Endodermal cell (in vitro differentiated cells): Measurements from ENCODE around the gene SMG7. TPM values are rescaled to one million over a fixed set of nuclear protein-coding genes. Genes with fewer than 3 reads are reported as not detected.
A peak's percentile ranks its signal among the peaks of the same experiment; 100 is the strongest.

Source experiments
- DNase-seq: peaks from one replicate; pipeline ENCODE4 v3.0.0-alpha.2; 2017
- H3K27ac ChIP-seq: 2 replicates; pipeline ENCODE4 v1.5.1; 2013; ENCODE audit warnings: mild to moderate bottlenecking, low read depth, low read length, moderate library complexity
- H3K27me3 ChIP-seq: 2 replicates; pipeline ENCODE4 v1.6.1; 2013; ENCODE audit warnings: mild to moderate bottlenecking, low read length, moderate library complexity; ENCODE audit not compliant: insufficient read depth, control insufficient read depth, poor library complexity, severe bottlenecking
- H3K36me3 ChIP-seq: 2 replicates; pipeline ENCODE4 v1.7.0; 2013; ENCODE audit warnings: mild to moderate bottlenecking, low read length, moderate library complexity; ENCODE audit not compliant: control insufficient read depth, insufficient read depth
- H3K4me1 ChIP-seq: one replicate; pipeline ENCODE4 v1.7.0; 2013; ENCODE audit warnings: low read length; ENCODE audit not compliant: control insufficient read depth, insufficient read depth
- H3K4me3 ChIP-seq: 2 replicates; pipeline ENCODE4 v1.5.1; 2013; ENCODE audit warnings: mild to moderate bottlenecking, low read length, moderate library complexity
- H3K9ac ChIP-seq: 2 replicates; pipeline ENCODE4 v1.6.1; 2013; ENCODE audit warnings: mild to moderate bottlenecking, low read length, moderate library complexity; ENCODE audit not compliant: poor library complexity, severe bottlenecking; ENCODE audit errors: extremely low read depth
- H3K9me3 ChIP-seq: 2 replicates; pipeline ENCODE4 v1.6.1; 2013; ENCODE audit warnings: mild to moderate bottlenecking, low read length, moderate library complexity; ENCODE audit not compliant: control insufficient read depth
- H3K27ac Mint-ChIP-seq: 2 replicates; pipeline ENCODE4 v1.8.0; 2020; ENCODE audit warnings: mixed read lengths
- H3K27me3 Mint-ChIP-seq: 2 replicates; pipeline ENCODE4 v1.8.0; 2021; ENCODE audit warnings: mild to moderate bottlenecking, mixed read lengths; ENCODE audit not compliant: insufficient read depth
- H3K36me3 Mint-ChIP-seq: 2 replicates; pipeline ENCODE4 v1.8.0; 2020; ENCODE audit warnings: low read depth, mixed read lengths
- H3K4me1 Mint-ChIP-seq: 2 replicates; pipeline ENCODE4 v1.8.0; 2020; ENCODE audit warnings: mixed read lengths
- H3K4me3 Mint-ChIP-seq: 2 replicates; pipeline ENCODE4 v1.8.0; 2020; ENCODE audit warnings: mild to moderate bottlenecking, moderate library complexity, mixed read lengths
- H3K9me3 Mint-ChIP-seq: 2 replicates; pipeline ENCODE4 v1.8.0; 2020; ENCODE audit warnings: mild to moderate bottlenecking, mixed read lengths
- WGBS, 2 experiments: methylation state at CpG; one replicate each; pipeline versions ENCODE4 v1.1.5 to v1.1.7; 2013; ENCODE audit warnings: missing lambda C conversion rate in 2 of 2, mixed read lengths in 1 of 2; ENCODE audit not compliant: insufficient coverage in 1 of 2, insufficient read length in 1 of 2; 5-methylcytosine and 5-hydroxymethylcytosine counted together
- total RNA-seq, 2 donors: library from RNA; stranded (reverse); fragmentation: NEBNext Ultra II Directional in 1 of 2; extraction: Animal tissue kit (Norgen Biotek cat#: 25700) in 1 of 2; gene quantifications; 2 replicates in 1 of 2; 3 replicates in 1 of 2; pipeline ENCODE4 v1.2.1, GENCODE V29; 2021
- TF ChIP-seq, protein P1 (sequence below): fragments of 200-600 bp; sonication (generic); conservative IDR thresholded peaks from 2 replicates; pipeline ENCODE4 v1.5.0; 2021; ENCODE audit warnings: antibody characterized with exemption, mild to moderate bottlenecking

SMG7 gene
- total RNA-seq, 2 donors from 2014 or later = 60.5 to 75.9 TPM

DNA sequence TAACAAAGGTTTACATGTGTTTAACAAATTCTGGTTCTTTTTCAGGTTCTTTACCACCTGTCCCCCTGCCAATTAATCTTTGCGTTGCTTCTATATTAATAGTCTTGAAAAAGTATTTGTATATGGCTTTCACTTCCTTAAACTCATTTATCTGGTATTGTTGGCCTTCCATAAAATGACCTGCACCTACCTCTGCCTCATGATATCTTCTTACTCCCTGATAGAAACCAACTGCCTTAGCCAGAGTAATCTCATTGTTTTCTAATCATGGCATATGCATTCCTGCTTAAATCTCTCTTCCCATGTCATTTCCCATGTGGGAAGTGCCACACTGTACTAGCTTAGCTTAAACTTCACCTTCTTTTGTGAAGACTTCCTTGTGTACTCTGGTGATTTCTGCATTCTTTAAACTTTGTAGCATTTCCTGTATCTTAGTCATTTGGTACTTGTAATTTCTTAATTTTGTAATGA lies 8.7 kb downstream of the SMG7 start:
- H3K27me3 ChIP-seq = no peaks in the 10 kb centered on the region
- Mint-ChIP-seq H3K4me3 (no peak overlapping the region), H3K27me3 (no peaks in the 10 kb centered on the region)

DNA sequence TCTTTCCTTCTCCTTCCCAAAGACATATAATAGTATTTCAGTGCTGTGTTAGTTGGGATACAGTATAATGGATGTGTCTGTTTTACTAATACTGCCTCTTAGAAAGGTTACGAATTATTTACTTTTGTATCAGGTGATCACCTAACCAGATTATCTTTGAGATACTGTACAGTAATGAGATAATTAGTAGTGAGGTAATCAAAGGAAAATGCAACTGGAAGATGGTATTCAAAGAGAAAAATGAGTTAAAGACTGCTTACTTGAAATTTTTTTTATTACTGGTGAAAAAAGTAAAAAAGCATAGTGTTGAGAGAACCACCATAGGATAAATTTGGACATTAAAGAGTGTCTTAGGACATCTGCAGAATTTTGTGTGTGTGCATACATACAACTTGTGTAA lies 10.9 kb downstream of the SMG7 start:
- Mint-ChIP-seq H3K27ac (no peak overlapping the region), H3K27me3 (no peaks in the 10 kb centered on the region), H3K9me3 (no peaks in the 10 kb centered on the region), H3K36me3 (peaks cover 12% of the 10 kb centered on the region), H3K4me3 (no peak overlapping the region), H3K4me1 (peaks cover 60% of the 10 kb centered on the region)
- H3K9me3 ChIP-seq = no peaks in the 10 kb centered on the region
- H3K27me3 ChIP-seq = no peaks in the 10 kb centered on the region
- H3K4me1 ChIP-seq = peaks cover 27% of the 10 kb centered on the region
- no peak overlapping the region for H3K9ac ChIP-seq
- no peak for DNase-seq
- H3K4me3 ChIP-seq = peak overlapping the region; percentile 54
- WGBS, 2 experiments = 100% methylated on average over 1 of the region's 1 CpG; no CpG with 5 or more reads in 1 of the 2 experiments
- H3K27ac ChIP-seq = no peak overlapping the region
- TF ChIP-seq, protein P1, sequence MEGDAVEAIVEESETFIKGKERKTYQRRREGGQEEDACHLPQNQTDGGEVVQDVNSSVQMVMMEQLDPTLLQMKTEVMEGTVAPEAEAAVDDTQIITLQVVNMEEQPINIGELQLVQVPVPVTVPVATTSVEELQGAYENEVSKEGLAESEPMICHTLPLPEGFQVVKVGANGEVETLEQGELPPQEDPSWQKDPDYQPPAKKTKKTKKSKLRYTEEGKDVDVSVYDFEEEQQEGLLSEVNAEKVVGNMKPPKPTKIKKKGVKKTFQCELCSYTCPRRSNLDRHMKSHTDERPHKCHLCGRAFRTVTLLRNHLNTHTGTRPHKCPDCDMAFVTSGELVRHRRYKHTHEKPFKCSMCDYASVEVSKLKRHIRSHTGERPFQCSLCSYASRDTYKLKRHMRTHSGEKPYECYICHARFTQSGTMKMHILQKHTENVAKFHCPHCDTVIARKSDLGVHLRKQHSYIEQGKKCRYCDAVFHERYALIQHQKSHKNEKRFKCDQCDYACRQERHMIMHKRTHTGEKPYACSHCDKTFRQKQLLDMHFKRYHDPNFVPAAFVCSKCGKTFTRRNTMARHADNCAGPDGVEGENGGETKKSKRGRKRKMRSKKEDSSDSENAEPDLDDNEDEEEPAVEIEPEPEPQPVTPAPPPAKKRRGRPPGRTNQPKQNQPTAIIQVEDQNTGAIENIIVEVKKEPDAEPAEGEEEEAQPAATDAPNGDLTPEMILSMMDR = no peak
- peaks cover 12% of the 10 kb centered on the region for H3K36me3 ChIP-seq

More for the DNA sequence above, 8.7 kb downstream of the SMG7 start:
- DNase-seq = no peak
- H3K4me1 Mint-ChIP-seq = peaks cover 56% of the 10 kb centered on the region
- peak overlapping the region; percentile 41 for H3K4me3 ChIP-seq
- H3K9me3 Mint-ChIP-seq = no peaks in the 10 kb centered on the region
- TF ChIP-seq, protein P1 = no peak
- no peak overlapping the region for H3K27ac ChIP-seq
- H3K9me3 ChIP-seq = no peaks in the 10 kb centered on the region
- peaks cover 3% of the 10 kb centered on the region for H3K36me3 Mint-ChIP-seq
- H3K9ac ChIP-seq = no peak overlapping the region
- peaks cover 25% of the 10 kb centered on the region for H3K4me1 ChIP-seq
- H3K27ac Mint-ChIP-seq = peak overlapping the region; percentile 28
- 100% methylated on average over 1 of the region's 1 CpG; no CpG with 5 or more reads in 1 of the 2 experiments for WGBS, 2 experiments
- peaks cover 8% of the 10 kb centered on the region for H3K36me3 ChIP-seq

DNA sequence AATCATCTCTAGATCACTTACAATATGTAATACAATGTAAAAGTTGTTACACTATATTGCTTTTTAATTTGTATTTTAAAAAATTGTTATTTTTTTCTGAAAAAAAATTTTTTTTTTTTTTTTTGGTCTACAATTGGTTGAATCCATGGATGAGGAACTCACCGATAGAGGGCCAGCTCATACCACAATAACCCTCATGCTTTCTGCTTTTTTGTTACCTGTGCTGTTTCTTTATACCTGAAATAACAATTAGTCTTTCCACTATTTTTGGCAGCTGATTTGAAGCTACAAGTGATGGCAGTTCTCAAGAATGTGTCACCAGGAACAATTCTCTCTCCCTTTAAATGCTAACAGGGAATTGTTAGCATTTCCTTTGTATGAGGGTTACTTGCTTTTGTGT lies 12.0 kb downstream of the SMG7 start:
- Mint-ChIP-seq H3K4me3 (no peak overlapping the region), H3K27ac (no peak overlapping the region), H3K36me3 (peaks cover 12% of the 10 kb centered on the region), H3K27me3 (no peaks in the 10 kb centered on the region), H3K9me3 (no peaks in the 10 kb centered on the region), H3K4me1 (peaks cover 49% of the 10 kb centered on the region)
- 17% methylated on average over 1 of the region's 1 CpG; no CpG with 5 or more reads in 1 of the 2 experiments for WGBS, 2 experiments
- no peak overlapping the region for H3K4me3 ChIP-seq
- H3K36me3 ChIP-seq = peaks cover 12% of the 10 kb centered on the region
- no peak overlapping the region for H3K9ac ChIP-seq
- TF ChIP-seq, protein P1 = peak; percentile 73
- no peak overlapping the region for H3K27ac ChIP-seq
- no peak for DNase-seq
- peaks cover 27% of the 10 kb centered on the region for H3K4me1 ChIP-seq
- no peaks in the 10 kb centered on the region for H3K9me3 ChIP-seq
- H3K27me3 ChIP-seq = no peaks in the 10 kb centered on the region
